Skeletal muscle satellite cell (primary cell): Measurements from ENCODE around the gene OLFML2A.

ENCODE experiments used
- H3K27me3 ChIP-seq: 2 replicates; pipeline ENCODE4 v1.7.0; 2013; ENCODE audit warnings: low read length; ENCODE audit not compliant: control insufficient read depth, insufficient read depth
- H3K36me3 ChIP-seq: 2 replicates; pipeline ENCODE4 v1.7.0; 2013; ENCODE audit warnings: mild to moderate bottlenecking, control low read depth, low read length; ENCODE audit not compliant: insufficient read depth
- H3K4me1 ChIP-seq: 2 replicates; pipeline ENCODE4 v1.7.0; 2013; ENCODE audit warnings: low read length; ENCODE audit not compliant: control insufficient read depth, insufficient read depth
- H3K4me2 ChIP-seq: 2 replicates; pipeline ENCODE4 v1.7.0; 2013; ENCODE audit warnings: mild to moderate bottlenecking, low read length
- H3K4me3 ChIP-seq: 2 replicates; pipeline ENCODE4 v1.7.0; 2013; ENCODE audit warnings: low read length
- H3K9ac ChIP-seq: 2 replicates; pipeline ENCODE4 v1.7.0; 2013; ENCODE audit warnings: mild to moderate bottlenecking, low read depth, low read length, moderate library complexity
- H3K9me3 ChIP-seq: replicated peaks from 2 replicates; pipeline ENCODE4 v1.7.0; 2013; ENCODE audit warnings: mild to moderate bottlenecking, control low read depth, low read length

Gene OLFML2A

GRCh38 chr9:124803911-124804310 lies 27.0 kb downstream of the OLFML2A start:
- Histone ChIP-seq H3K36me3 (no peaks in the 10 kb centered on the region), H3K4me1 (peaks cover 25% of the 10 kb centered on the region), H3K4me2 (no peak overlapping the region), H3K9ac (no peak overlapping the region), H3K27me3 (no peaks in the 10 kb centered on the region), H3K9me3 (no peaks in the 10 kb centered on the region), H3K4me3 (no peak overlapping the region)

- Histone ChIP-seq H3K4me3 (no peak overlapping the region), H3K9me3 (no peaks in the 10 kb centered on the region), H3K4me2 (no peak overlapping the region), H3K36me3 (no peaks in the 10 kb centered on the region), H3K4me1 (peaks cover 27% of the 10 kb centered on the region), H3K27me3 (no peaks in the 10 kb centered on the region), H3K9ac (no peak overlapping the region)
Observed at GRCh38 chr9:124805186-124805585, 28.3 kb downstream of the OLFML2A start.

- no peak overlapping the region for H3K4me2 ChIP-seq
- H3K9me3 ChIP-seq: no peaks in the 10 kb centered on the region
- H3K4me1 ChIP-seq: peaks cover 44% of the 10 kb centered on the region
- no peak overlapping the region for H3K9ac ChIP-seq
- no peaks in the 10 kb centered on the region for H3K27me3 ChIP-seq
- no peak overlapping the region for H3K4me3 ChIP-seq
- H3K36me3 ChIP-seq: no peaks in the 10 kb centered on the region
Observed at GRCh38 chr9:124808246-124808956, 31.5 kb downstream of the OLFML2A start.

GRCh38 chr9:124809211-124809610 lies 32.3 kb downstream of the OLFML2A start:
- Histone ChIP-seq H3K4me1 (peaks cover 50% of the 10 kb centered on the region), H3K4me2 (no peak overlapping the region), H3K4me3 (no peak overlapping the region), H3K9ac (no peak overlapping the region), H3K36me3 (no peaks in the 10 kb centered on the region), H3K9me3 (no peaks in the 10 kb centered on the region), H3K27me3 (no peaks in the 10 kb centered on the region)

GRCh38 chr9:124809741-124810500 lies 33.0 kb downstream of the OLFML2A start:
- H3K4me2 ChIP-seq: no peak overlapping the region
- H3K27me3 ChIP-seq: no peaks in the 10 kb centered on the region
- H3K9ac ChIP-seq: peak overlapping the region; percentile 60
- no peak overlapping the region for H3K4me3 ChIP-seq
- peaks cover 47% of the 10 kb centered on the region for H3K4me1 ChIP-seq
- H3K9me3 ChIP-seq: no peaks in the 10 kb centered on the region
- H3K36me3 ChIP-seq: no peaks in the 10 kb centered on the region

- H3K36me3 ChIP-seq: no peaks in the 10 kb centered on the region
- H3K27me3 ChIP-seq: no peaks in the 10 kb centered on the region
- H3K4me1 ChIP-seq: peaks cover 41% of the 10 kb centered on the region
- H3K4me2 ChIP-seq: peak overlapping the region; percentile 55
- H3K9me3 ChIP-seq: no peaks in the 10 kb centered on the region
- H3K9ac ChIP-seq: peak overlapping the region; percentile 80
- peak overlapping the region; percentile 12 for H3K4me3 ChIP-seq
Observed at GRCh38 chr9:124810663-124811355, 33.9 kb downstream of the OLFML2A start.

GRCh38 chr9:124812441-124812876 lies 35.5 kb downstream of the OLFML2A start:
- Histone ChIP-seq H3K4me1 (peaks cover 41% of the 10 kb centered on the region), H3K9me3 (no peaks in the 10 kb centered on the region), H3K27me3 (no peaks in the 10 kb centered on the region), H3K4me3 (no peak overlapping the region), H3K36me3 (no peaks in the 10 kb centered on the region), H3K9ac (peak overlapping the region; percentile 59), H3K4me2 (peak overlapping the region; percentile 46)

- Histone ChIP-seq H3K9ac (peak overlapping the region; percentile 59), H3K4me1 (peaks cover 41% of the 10 kb centered on the region), H3K9me3 (no peaks in the 10 kb centered on the region), H3K4me3 (no peak overlapping the region), H3K36me3 (no peaks in the 10 kb centered on the region), H3K27me3 (no peaks in the 10 kb centered on the region), H3K4me2 (peak overlapping the region; percentile 46)
Observed at GRCh38 chr9:124813041-124813440, 36.1 kb downstream of the OLFML2A start.

GRCh38 chr9:124813501-124814163 lies 36.7 kb downstream of the OLFML2A start:
- H3K4me1 ChIP-seq: peaks cover 45% of the 10 kb centered on the region
- H3K9ac ChIP-seq: no peak overlapping the region
- peak overlapping the region; percentile 46 for H3K4me2 ChIP-seq
- H3K36me3 ChIP-seq: no peaks in the 10 kb centered on the region
- no peaks in the 10 kb centered on the region for H3K9me3 ChIP-seq
- H3K4me3 ChIP-seq: no peak overlapping the region
- no peaks in the 10 kb centered on the region for H3K27me3 ChIP-seq

GRCh38 chr9:124814164-124814535 lies 37.2 kb downstream of the OLFML2A start:
- Histone ChIP-seq H3K4me2 (no peak overlapping the region), H3K4me3 (no peak overlapping the region), H3K36me3 (no peaks in the 10 kb centered on the region), H3K4me1 (peaks cover 49% of the 10 kb centered on the region), H3K27me3 (no peaks in the 10 kb centered on the region), H3K9me3 (no peaks in the 10 kb centered on the region), H3K9ac (no peak overlapping the region)

GRCh38 chr9:124815601-124816000 lies 38.7 kb downstream of the OLFML2A start:
- Histone ChIP-seq H3K4me1 (peaks cover 47% of the 10 kb centered on the region), H3K27me3 (no peaks in the 10 kb centered on the region), H3K9ac (no peak overlapping the region), H3K36me3 (no peaks in the 10 kb centered on the region), H3K4me3 (no peak overlapping the region), H3K9me3 (no peaks in the 10 kb centered on the region), H3K4me2 (no peak overlapping the region)
